Activated CD8-positive, alpha-beta memory T cell treated with anti-CD3 and anti-CD28 coated beads, Interleukin-2, amount 50 U/mL, for 24 hours (primary cell): ENCODE data around the gene ANKUB1.
A peak's percentile ranks its signal among the peaks of the same experiment; 100 is the strongest.
"Not testable (repeated sequence)": the region's sequence is repeated elsewhere in the genome, so short reads cannot be mapped to it uniquely, and the experiment has no call there.

ENCODE experiments used
- DNase-seq: peaks from one replicate; pipeline ENCODE4 v3.0.0-alpha.2; 2020; ENCODE audit errors: extremely low read depth

ANKUB1 gene, protein sequence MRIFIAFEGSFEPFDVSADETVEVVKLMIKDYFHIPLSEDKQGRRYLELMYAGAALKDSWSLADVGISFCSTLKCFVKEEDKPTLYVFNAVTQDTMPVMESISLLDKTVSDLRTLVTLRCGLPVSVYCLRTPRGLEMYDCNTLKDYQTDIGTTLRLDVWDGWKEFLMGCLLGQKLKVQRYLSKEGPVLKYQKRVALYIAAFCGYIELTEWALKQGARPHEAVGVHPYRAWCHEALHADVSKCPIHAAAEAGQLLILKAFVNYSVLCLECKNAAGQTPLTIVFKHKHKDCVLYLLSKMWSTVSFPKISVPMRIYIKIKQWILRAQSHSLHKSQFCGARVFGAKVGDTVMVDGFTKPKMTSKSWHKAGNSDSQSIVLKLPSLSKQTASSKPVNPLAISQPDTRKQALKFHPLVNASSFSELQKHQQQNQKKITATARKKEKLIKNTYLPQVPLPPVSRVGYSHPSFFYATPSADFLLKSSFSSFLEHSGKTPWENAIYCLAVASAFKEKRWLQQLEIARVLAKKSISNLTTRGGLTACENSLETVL

DNA sequence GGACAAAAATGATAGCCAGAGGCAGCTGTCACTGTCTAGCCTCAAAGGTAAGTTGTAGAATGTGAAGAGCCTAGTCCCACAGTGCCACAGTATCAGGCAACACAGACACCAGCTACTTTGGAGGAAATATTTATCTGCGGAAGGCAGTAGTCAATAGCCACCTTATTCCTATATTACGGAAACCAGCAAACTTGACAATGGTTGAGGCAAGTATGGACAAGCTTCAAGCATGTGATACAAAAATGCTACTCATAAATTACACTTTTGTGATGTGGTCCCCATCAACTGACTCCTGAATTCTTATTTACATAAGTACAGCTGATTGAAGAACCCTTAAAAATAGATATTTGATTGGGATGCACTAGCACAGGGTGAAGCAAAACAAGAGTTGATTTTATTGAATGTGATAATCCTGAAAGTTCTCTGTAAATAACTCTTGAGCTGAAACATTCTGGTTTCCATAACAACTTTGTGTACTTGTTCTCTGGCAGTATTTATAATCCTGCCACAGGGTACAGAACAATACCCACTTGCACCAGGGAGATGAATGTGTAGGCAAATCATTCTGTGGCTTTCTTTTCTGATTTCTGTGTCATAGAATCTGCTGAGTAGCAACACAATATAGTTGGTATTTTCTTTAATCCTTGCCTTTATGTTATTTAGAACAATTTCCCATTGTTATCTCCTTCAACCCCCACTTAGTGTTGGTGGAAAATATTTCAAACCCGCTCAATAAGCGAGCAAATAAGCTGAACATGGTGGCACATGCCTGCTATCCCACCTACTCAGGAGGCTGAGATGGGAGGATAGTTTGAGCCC lies at the start of gene ANKUB1:
Gene ANKUB1, minus strand, starts transcription at position 103 of the 819 bp plus-strand sequence. CDS start 188 bp downstream, outside the sequence.
- DNase-seq = no peak

DNA sequence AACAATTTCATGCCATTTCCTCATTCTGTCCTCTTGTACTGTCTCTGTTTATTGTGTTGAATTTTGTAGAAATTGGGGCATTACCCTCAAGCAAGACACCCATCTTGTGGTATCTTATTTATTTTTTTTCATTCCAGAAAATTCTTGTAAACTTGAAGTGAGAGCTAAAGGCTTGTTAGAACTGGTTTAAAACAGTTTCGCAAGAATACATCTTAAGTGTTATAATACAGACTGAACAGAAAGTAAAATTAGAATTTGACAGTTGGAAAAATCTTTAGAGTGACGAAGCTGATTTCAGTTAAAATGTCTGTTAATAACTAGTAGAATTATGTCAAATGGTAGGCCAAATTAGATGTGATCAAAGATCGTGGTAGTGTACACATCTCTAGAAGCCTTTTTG lies 47.5 kb upstream of the ANKUB1 start:
- no peak for DNase-seq

DNA sequence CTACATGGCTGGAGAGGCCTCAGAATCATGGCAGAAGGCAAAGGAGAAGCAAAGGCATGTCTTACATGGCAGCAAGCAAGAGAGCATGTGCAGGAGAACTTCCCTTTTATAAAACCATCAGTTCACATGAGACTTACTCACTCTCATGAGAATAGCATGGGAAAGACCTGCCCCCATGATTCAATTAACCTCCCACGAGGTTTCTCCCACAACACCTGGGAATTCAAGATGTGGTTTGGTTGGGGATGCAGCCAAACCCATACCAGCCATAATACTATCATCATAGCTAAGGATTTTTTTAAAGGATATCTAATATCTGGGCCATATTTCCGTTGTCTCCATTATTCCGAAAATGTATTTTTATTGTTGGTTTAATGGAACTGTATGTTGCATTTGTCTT lies 47.1 kb upstream of the ANKUB1 start:
- not testable (repeated sequence) for DNase-seq

DNA sequence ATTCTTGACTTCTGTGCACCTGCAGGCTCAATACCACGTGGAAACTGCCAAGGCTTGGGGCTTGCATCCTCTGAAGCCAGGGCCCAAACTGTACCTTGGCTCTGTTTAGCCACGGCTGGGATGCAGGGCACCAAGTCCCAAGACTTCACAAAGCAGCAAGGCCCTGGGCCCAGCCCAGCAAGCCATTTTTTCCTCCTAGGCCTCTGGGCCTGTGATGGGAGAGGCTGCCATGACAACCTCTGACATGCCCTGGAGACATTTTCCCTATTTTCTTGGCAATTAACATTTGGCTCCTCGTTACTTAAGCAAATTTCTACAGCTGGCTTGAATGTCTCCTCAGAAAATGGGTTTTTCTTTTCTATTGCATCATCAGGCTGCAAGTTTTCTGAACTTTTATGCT lies 46.1 kb upstream of the ANKUB1 start:
- DNase-seq = not testable (repeated sequence)

DNA sequence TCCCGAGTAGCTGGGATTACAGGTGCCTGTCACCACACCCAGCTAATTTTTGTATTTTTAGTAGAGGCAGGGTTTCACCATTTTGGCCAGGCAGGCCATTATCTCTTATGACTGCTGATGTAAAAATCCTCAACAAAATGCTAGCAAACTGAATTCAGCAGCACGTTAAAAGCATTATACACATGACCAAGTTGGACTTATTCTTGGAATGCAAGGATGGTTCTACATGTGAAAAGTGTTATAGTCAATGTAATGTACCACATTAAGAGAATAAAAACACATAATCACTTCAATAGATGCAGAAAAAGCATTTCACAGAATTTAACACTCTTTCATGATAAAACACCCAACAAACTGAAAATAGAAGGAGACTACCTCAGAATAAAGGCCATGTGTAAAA lies 40.9 kb upstream of the ANKUB1 start:
- no peak for DNase-seq

DNA sequence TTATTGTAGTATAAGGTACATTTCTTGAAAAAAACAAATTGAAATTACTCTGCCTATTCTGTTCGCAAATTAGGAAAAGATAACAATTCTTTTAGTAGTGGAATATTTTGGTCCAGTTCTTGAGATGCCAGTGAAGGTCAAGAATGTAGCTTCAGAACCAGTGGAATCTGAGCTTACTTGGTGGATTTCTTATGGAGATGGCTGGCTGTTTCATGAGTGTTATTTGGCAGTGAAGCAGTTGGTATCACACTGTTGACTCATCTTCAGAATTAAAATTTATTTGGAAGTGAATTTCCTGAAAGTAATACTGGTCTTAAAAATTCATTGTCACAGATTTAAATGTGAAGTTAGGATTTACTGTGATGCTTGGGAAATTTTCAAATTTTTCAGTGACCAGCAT lies 39.7 kb upstream of the ANKUB1 start:
- no peak for DNase-seq

DNA sequence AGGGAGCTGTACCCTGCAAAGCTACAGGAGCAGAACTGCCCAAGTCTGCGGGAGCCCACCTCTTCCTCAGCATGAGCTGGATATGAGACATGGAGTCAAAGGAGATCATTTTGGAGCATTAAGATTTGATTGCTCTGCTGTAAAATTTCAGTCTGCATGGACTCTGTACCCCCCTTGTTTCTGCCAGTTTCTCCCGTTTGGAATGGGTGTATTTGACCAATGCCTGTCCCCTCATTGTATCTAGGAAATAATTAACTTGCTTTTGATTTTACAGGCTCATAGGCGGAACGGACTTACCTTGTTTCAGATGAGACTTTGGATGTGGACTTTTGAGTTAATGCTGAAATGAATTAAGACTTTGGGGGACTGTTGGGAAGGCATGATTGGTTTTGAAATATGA lies 39.0 kb upstream of the ANKUB1 start:
- no peak for DNase-seq

DNA sequence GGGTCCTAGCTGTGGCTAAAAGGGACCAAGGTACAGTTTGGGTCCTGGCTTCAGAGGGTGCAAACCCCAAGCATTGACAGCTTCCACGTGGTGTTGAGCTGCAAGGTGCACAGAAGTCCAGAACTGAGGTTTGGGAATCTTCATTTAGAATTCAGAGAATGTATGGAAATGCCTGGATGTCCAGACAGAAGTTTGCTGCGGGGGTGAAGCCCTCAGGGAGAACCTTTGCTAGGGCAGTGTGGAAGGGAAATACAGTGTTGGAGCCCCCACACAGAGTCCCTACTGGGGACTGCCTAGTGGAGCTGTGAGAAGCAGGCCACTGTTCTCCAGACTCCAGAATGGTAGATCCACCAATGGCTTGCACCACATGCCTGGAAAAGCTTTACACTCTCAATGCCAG lies 38.5 kb upstream of the ANKUB1 start:
- DNase-seq = no peak

DNA sequence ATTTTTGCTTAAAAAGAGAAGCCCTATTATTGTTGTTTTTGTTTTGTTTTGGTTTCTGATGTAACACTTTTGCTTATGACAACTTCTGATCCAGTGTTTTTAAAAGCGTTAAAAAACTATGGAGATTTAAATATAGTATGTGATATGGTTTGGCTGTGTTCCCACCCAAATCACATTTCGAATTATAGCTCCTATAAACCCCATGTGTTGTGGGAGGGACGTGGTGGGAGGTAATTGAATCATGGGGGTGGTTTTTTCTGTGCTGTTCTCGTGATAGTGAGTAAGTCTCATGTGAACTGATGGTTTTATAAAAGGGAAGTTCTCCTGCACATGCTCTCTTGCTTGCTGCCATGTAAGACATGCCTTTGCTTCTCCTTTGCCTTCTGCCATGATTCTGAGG lies 37.3 kb upstream of the ANKUB1 start:
- DNase-seq = not testable (repeated sequence)

DNA sequence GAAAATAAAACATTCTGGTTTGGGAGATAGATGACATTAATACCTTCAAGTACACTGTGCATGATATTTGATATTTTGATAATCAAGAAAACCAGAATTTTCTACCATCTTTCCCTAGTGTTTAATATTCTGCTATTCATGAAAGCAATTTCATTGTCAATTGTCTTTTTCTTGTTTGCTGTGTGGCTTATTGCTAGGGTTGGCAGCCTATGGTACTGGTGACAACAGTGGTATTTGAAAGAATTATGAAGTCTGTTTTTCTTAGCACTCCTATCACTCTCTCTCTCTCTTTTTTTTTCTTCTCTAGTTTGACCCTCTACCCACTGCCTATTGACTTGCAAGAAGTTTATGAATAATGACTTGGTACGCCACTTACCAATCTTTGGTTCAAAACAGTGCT lies 36.0 kb upstream of the ANKUB1 start:
- DNase-seq = no peak

DNA sequence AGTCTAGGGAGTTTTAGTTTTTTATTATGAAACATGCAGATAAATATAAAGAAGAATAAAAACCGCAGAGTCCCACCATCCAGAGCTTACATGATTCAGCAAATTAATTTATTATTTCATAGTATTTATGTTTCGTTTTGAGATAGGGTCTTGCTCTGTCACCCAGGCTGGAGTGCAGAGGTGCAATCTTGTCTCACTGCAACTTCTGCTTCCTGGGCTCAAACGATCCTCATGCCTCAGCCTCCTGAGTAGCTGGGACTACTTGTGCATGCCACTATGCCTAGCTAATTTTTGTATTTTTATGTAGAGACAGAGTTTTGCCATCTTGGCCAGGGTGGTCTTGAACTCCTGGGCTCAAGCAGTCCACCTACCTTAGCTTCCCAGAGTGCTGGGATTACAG lies 34.3 kb upstream of the ANKUB1 start:
- DNase-seq = no peak

DNA sequence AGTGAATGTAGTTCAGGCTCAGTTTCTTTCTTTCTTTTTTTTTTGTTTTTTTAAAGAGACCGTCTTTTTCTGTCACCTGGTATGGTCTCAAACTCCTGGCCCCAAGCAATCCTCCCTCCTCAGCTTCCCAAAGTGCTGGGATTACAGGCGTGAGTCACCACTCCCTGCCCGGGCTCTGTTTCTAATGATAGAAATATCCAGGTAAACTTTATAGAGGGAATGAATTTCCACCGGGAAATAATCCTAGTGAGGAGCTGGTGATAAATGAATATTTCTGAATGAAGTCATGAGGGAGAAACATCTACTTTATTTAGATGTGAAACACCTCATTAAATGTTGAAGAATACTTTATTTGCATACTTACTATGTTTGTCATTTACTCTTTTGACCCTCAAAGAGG lies 27.8 kb upstream of the ANKUB1 start:
- DNase-seq = no peak

DNA sequence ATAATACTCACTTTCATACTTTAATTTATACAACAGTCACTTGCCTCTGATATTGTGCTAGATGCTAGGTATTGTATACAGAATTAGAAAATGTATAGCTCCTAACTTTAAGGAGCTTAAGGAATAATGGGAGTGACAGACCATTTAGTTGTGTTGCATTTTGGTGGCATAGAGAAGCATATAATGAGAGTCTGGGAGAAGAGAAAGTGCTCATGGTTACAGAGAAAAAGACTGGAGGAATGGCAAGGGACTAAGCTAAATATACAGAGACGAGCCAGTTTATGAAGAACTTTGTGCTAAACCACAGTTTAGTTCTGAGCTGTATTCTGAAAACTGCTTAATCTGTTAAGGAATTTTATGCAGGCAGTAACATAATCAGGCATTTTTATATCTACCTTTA lies 27.1 kb upstream of the ANKUB1 start:
- DNase-seq = no peak

DNA sequence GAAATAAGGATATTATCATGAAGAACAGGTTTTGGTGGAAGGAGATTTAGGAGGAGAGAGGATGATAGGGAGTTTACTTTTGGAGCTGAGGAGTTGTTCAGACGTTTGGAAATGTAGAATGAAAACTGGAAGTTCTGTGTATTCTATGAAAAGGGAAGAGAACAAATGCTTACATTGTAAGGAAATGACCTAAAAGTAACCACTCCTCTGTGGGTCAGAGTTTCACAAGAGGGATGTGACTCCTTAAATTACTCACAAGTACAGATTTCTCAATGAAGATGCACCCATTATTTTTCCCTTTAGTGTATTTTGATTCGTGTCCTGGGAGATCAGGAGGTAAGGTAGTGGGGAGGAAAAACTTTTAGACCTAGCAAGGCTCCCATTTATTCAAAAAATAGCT lies 24.6 kb upstream of the ANKUB1 start:
- no peak for DNase-seq

DNA sequence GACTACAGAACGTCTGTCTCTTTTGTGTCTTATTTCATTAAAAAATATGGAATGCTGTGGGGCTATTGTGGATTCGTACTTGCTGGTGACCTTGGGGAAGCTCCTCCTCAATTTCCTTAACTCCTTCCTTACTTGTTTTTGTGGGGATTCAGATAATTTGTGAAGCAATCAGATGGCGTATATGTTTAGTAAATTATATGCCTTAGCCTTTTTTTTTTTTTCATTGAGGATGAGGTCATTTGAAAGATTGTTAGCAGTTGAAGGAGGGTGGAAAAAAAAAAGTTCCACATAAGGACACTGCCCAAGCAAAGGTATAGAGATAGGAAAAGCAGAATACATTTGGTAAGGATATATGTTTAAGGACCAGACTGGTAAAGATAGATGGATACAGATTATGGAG lies 24.0 kb upstream of the ANKUB1 start:
- DNase-seq = no peak

DNA sequence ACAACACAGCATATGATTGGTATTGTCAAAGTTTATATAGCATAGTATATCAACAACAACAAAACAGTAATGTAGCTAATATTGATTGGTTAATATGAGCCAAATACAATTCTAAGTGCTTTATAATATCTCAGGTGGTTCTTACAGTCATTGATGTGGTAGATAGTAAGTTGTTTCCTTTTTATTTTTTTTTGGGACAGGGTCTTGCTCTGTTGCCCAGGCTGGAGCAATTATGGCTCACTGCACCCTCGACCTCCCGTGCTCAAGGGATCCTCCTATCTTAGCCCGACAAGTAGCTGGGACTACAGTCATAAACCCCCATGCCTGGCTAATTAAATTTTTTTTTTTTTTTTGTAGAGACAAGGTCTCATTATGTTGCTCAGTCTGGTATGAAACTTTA lies 23.4 kb upstream of the ANKUB1 start:
- no peak for DNase-seq

DNA sequence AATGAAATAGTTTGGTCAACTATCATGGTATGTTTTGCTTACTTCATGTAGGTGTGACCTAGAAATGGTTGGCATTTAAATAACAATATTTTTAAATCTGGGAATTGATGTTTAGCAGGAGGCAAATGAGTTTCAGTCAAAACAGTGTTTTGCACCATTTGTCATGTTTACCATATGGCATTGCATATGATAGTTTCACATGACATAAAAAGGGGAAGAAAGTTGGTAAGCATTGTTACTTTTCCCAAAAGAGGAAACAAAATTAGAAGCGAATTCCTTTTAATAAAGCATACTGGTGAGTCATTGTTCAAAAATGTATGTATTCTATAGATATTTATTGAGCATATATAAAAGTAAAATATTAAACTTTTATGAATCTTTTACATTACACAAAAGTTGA lies 23.0 kb upstream of the ANKUB1 start:
- no peak for DNase-seq

DNA sequence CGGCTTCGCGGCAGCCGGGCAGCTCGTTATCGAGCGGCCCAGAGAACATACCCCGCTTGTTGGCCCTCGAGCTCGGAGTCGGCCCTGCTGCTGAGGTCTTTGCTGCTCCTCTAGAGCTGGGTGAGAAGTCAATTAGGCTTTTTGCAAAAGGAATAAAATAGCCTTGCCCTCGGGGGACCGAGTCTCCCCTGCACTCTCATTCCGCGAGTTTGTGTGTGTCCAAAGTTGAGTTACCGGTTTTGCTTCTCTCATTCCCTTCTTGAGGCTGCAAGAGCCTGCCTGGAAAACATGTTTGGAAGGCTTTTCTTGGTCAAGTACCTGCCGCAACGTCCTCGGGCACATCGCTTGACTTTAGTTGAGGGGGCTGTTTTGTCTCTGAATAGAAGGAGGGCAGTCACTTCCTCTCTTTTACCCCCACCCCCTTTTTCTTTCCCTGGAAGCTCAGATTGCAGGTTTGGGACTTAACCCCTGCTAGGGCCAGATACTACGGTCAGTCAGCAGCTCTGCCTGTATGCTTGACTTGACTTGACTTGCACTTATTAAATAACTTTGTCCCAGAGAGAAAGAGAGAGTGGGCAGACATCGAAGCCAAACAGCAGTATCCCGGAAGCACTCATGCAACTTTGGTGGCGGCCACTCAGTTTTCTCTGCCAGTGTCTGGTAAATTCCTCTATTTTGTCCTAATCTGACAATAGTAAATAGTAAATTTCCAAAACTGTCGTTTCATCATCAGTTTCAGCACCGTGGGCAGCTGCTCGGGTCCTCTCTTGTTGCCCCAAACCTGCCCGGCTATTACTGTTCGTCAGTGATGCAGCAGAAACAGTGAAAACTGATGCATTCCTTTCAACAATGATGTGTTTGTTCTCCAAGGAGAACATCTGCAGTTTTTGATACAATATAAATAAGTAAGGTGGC lies 21.3 kb upstream of the ANKUB1 start:
- no peak for DNase-seq

DNA sequence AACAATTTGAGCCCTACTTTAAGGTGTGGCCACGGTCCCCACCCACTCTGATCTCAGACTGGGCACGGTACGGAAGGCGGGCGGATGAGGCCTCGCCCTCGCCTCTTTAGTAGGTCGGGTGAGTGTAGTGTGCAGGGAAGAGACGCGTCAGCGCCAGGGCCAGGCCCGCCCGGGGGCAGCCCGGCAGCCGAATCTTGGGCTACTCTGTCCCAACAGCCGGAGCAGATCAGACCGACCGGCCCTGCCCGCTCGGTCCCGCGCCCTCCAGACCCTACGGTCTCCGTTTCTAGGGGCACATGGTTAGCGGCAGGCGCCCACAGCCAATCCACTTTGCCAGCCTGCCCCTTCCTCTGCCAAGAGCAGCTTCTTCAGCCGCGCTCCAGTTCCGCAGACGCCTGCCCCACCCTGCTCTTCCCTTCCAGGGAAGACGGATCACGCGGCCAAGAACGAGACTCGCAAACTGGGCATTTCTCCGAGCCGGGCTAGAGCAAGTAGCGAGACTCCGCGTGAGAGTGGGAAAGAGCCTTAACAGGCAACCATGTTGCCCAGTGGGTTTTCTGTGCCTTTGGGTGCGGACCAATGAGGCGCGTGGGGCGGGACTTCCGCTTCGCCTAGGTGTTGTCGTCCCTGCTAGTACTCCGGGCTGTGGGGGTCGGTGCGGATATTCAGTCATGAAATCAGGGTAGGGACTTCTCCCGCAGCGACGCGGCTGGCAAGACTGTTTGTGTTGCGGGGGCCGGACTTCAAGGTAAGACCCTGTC lies 20.4 kb upstream of the ANKUB1 start, which contains the start of gene RNF13:
Gene RNF13, plus strand, starts transcription at position 610 of the 761 bp plus-strand sequence. CDS start 32,812 bp downstream, outside the sequence.
- peak; percentile 84 for DNase-seq

DNA sequence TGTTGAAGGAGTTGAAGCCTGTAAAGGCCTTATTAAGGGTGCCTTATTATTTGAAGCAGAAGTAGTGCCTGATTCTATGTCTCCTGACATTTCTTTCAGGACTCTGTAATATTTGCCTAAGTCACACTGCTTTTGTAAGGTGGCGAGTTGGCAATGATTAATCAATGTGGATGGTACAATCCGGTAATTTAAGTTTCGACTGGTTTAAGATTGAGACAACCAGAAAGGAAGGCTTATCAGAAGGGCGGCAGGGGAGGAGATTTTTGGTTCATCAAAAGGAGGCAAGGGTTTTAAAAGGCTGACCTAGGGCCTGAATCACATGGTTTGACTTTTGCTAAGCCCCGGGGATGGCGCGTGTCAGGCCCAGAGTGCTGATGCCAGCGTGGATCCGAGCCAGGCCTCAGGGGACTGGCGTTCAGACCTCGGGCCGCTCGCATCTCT lies 19.8 kb upstream of the ANKUB1 start:
- no peak for DNase-seq

DNA sequence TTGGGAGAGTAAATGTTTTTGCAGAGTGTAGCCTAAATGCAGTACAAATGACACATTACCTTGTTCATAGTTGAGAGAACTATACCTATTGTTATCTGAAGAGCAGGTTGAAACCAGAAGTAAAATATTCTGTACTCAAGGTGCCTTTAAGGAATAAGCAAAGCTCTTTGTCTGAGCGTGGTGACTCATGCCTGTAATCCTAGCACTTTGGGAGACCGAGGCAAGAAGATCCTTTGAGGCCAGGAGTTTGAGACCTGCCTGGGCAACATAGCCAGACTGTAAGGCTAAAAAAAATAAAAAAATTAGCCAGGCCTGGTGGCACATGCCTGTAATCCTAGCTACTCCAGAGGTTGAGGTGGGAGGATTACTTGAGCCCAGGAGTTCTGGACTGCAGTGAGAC lies 18.5 kb upstream of the ANKUB1 start:
- DNase-seq = no peak
